HG02610 (cell line): ENCODE results near the gene TNPO1.
"Not testable (repeated sequence)": the region's sequence is repeated elsewhere in the genome, so short reads cannot be mapped to it uniquely, and the experiment has no call there.

Source experiments
- ATAC-seq: cut with Tn5 transposase; IDR thresholded peaks from one replicate; pipeline ENCODE4 v1.9.1; 2021; ENCODE audit warnings: mild to moderate bottlenecking, moderate library complexity; ENCODE audit not compliant: unreplicated experiment

TNPO1 gene

GRCh38 chr5:72922422-72922821, 106.0 kb downstream of the TNPO1 start:
- ATAC-seq, result no peak

- ATAC-seq, result no peak
Measured at GRCh38 chr5:72925336-72926010, 109.0 kb downstream of the TNPO1 start.

- not testable (repeated sequence) for ATAC-seq
Measured at GRCh38 chr5:72932686-72933085, 116.2 kb downstream of the TNPO1 start.

- ATAC-seq, result not testable (repeated sequence)
Measured at GRCh38 chr5:72934953-72935725, 118.7 kb downstream of the TNPO1 start.

GRCh38 chr5:72936893-72937292, 120.4 kb downstream of the TNPO1 start:
- no peak for ATAC-seq

- ATAC-seq, result no peak
Measured at GRCh38 chr5:72937517-72938061, 121.1 kb downstream of the TNPO1 start.

- ATAC-seq, result no peak
Measured at GRCh38 chr5:72938206-72938605, 121.7 kb downstream of the TNPO1 start.

- ATAC-seq, result no peak
Measured at GRCh38 chr5:72940082-72940481, 123.6 kb downstream of the TNPO1 start.

- ATAC-seq, result no peak
Measured at GRCh38 chr5:72943307-72943706, 126.8 kb downstream of the TNPO1 start.

- ATAC-seq, result no peak
Measured at GRCh38 chr5:72947498-72947897, 131.0 kb downstream of the TNPO1 start.

GRCh38 chr5:72949481-72949880, 133.0 kb downstream of the TNPO1 start:
- ATAC-seq, result no peak

GRCh38 chr5:72951671-72952468, 135.4 kb downstream of the TNPO1 start:
- no peak for ATAC-seq

GRCh38 chr5:72954389-72954788, 137.9 kb downstream of the TNPO1 start:
- no peak for ATAC-seq

- peak; percentile 32 for ATAC-seq
Measured at GRCh38 chr5:72955143-72955767, 138.8 kb downstream of the TNPO1 start.

GRCh38 chr5:72955768-72956323, 139.4 kb downstream of the TNPO1 start, which contains the start of gene FCHO2:
Gene FCHO2, plus strand, starts transcription at chr5:72956041. Its CDS starts 56 bp downstream, at chr5:72956097.
- peak; percentile 92 for ATAC-seq

GRCh38 chr5:72956324-72957140, 140.1 kb downstream of the TNPO1 start:
- ATAC-seq, result peak; percentile 30

- no peak for ATAC-seq
Measured at GRCh38 chr5:72957337-72957736, 140.9 kb downstream of the TNPO1 start.

- no peak for ATAC-seq
Measured at GRCh38 chr5:72959257-72959656, 142.8 kb downstream of the TNPO1 start.
